Activated B cell treated with CpG ODN at 0.5 μM for 24 hours (primary cell): ENCODE measurements around the gene SPOCK3. TPM values are rescaled to one million over a fixed set of nuclear protein-coding genes. Genes with fewer than 3 reads are reported as not detected.

Source experiments
- ATAC-seq: fragments of 200-7000 bp; cut with Tn5 transposase; one replicate; pipeline ENCODE4 v1.10.0; 2021; ENCODE audit warnings: low read depth, mild to moderate bottlenecking, moderate library complexity
- CTCF ChIA-PET: fragments of 350-600 bp; sonication (Branson Sonifier 250); formaldehyde crosslinking; loops from one replicate; lab custom pipeline; 2021; ENCODE audit warnings: antibody characterized with exemption; lab: Charles Lee
- POLR2A ChIA-PET: fragments of 350-600 bp; sonication (Branson Sonifier 250); formaldehyde crosslinking; loops from one replicate; lab custom pipeline; 2021; ENCODE audit warnings: antibody characterized with exemption; lab: Charles Lee
- DNase-seq: peaks from one replicate; pipeline ENCODE4 v3.0.0; 2022
- H3K27ac Mint-ChIP-seq: one replicate; pipeline ENCODE4 v1.8.0; 2020; ENCODE audit warnings: mixed read lengths
- H3K27me3 Mint-ChIP-seq: one replicate; pipeline ENCODE4 v1.8.0; 2021; ENCODE audit warnings: mixed read lengths
- H3K36me3 Mint-ChIP-seq: one replicate; pipeline ENCODE4 v1.8.0; 2021; ENCODE audit warnings: low read depth, mixed read lengths
- H3K4me1 Mint-ChIP-seq: one replicate; pipeline ENCODE4 v1.8.0; 2021; ENCODE audit warnings: mixed read lengths
- H3K4me3 Mint-ChIP-seq: one replicate; pipeline ENCODE4 v1.8.0; 2020; ENCODE audit warnings: mild to moderate bottlenecking, mixed read lengths
- H3K9me3 Mint-ChIP-seq: one replicate; pipeline ENCODE4 v1.8.0; 2020; ENCODE audit warnings: mixed read lengths
- intact Hi-C: fragments of 100-400 bp; cut with micrococcal nuclease; formaldehyde crosslinking; loops from one replicate; pipeline ENCODE4 v1.15.1; 2024
- total RNA-seq: library from RNA; stranded (reverse); gene quantifications from 2 replicates; pipeline ENCODE4 v1.2.3, GENCODE V29; 2022
- TF ChIP-seq, protein P1 (sequence below): fragments of 200-600 bp; IDR thresholded peaks from one replicate; pipeline ENCODE4 v1.8.0; 2022; ENCODE audit warnings: antibody characterized with exemption, mild to moderate bottlenecking

Gene SPOCK3
- total RNA-seq, 1 donor from 2014 or later = not detected

DNA sequence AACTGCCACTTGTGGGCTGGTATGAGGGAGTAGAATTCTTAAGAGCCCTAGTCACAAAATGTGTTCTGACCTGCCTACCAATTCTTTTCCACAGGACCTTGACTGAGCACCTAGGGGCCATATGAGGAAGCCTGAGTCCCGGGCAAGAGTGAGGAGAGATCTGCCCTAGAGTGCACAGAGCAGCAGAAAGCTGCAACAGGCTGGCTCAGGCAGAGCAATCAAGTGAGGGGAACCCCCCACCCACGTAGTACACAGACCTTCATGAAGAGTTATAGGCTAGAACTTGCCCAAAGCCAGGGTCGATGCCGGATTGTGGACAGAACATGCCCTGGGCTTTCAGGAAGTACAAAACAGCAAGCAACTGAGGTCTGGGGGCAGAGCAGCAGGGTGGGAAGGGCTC lies 117.0 kb downstream of the SPOCK3 start:
- CTCF ChIA-PET = no interaction called here
- ATAC-seq (no peak), DNase-seq (no peak)
- Mint-ChIP-seq H3K27me3 (no peaks in the 10 kb centered on the region), H3K36me3 (no peaks in the 10 kb centered on the region), H3K4me3 (no peak overlapping the region), H3K9me3 (no peaks in the 10 kb centered on the region), H3K4me1 (no peaks in the 10 kb centered on the region), H3K27ac (no peak overlapping the region)
- TF ChIP-seq, protein P1, sequence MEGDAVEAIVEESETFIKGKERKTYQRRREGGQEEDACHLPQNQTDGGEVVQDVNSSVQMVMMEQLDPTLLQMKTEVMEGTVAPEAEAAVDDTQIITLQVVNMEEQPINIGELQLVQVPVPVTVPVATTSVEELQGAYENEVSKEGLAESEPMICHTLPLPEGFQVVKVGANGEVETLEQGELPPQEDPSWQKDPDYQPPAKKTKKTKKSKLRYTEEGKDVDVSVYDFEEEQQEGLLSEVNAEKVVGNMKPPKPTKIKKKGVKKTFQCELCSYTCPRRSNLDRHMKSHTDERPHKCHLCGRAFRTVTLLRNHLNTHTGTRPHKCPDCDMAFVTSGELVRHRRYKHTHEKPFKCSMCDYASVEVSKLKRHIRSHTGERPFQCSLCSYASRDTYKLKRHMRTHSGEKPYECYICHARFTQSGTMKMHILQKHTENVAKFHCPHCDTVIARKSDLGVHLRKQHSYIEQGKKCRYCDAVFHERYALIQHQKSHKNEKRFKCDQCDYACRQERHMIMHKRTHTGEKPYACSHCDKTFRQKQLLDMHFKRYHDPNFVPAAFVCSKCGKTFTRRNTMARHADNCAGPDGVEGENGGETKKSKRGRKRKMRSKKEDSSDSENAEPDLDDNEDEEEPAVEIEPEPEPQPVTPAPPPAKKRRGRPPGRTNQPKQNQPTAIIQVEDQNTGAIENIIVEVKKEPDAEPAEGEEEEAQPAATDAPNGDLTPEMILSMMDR = no peak
- POLR2A ChIA-PET = no interaction called here
- intact Hi-C loops = no loop called here

DNA sequence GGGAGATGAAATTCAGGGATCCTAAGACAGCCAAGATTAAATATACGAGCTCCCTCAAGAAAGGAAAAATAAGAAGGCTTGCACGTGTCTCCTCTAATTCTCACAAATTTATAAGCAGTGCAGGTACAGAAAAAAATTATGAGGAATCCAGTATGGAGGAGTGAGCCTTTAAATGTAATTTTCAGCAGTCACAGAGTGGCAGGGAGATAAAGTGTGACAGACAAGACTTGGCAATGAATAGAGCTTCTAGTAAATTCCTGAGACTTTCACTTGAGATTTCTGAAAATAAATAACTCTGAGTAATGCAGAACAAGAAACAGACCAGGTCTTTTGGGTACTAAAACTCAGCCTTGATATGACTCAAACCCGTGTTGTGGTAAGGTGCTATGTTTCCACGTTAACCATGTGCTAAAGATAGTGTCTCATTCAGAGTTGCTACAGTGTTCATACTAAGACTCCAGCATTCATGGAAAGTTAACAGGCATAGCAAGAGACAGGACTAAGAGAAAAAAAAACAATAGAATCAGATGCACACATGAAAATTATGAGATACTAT lies 119.8 kb downstream of the SPOCK3 start:
- H3K4me1 Mint-ChIP-seq = no peaks in the 10 kb centered on the region

DNA sequence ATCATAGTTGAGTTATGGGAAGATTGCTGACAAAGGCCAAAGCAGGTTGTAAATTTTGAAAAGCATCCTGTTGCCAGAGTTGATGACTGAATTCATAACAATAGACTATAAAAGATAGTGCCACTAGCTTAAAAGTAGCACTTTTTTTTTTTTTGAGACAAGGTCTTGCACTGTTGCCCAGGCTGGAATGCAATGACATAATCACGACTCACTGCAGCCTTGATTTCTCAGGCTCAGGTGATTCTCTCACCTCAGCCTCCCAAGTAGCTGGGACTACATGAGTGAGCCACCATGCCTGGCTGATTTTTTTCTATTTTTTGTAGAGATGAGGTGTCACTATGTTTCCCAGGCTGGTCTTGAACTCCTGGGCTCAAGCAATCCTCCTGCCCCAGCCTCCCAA lies 122.7 kb downstream of the SPOCK3 start:
- intact Hi-C loops = no loop called here
- DNase-seq (no peak), ATAC-seq (no peak)
- Mint-ChIP-seq H3K4me1 (no peaks in the 10 kb centered on the region), H3K27me3 (no peaks in the 10 kb centered on the region), H3K9me3 (no peaks in the 10 kb centered on the region), H3K4me3 (no peak overlapping the region), H3K36me3 (no peaks in the 10 kb centered on the region), H3K27ac (no peak overlapping the region)
- CTCF ChIA-PET = interaction anchor here (0.6 kb wide), 1 partner anchor 276 kb away, joined by 3 read pairs; no protein-coding TSS in a partner anchor
- POLR2A ChIA-PET = no interaction called here
- TF ChIP-seq, protein P1 = no peak

More for the DNA sequence above, 119.8 kb downstream of the SPOCK3 start:
- POLR2A ChIA-PET = no interaction called here
- Mint-ChIP-seq H3K27me3 (no peaks in the 10 kb centered on the region), H3K4me3 (no peak overlapping the region), H3K9me3 (no peaks in the 10 kb centered on the region), H3K36me3 (no peaks in the 10 kb centered on the region), H3K27ac (no peak overlapping the region)
- TF ChIP-seq, protein P1 = no peak
- DNase-seq (no peak), ATAC-seq (no peak)
- CTCF ChIA-PET = no interaction called here
- intact Hi-C loops = no loop called here

DNA sequence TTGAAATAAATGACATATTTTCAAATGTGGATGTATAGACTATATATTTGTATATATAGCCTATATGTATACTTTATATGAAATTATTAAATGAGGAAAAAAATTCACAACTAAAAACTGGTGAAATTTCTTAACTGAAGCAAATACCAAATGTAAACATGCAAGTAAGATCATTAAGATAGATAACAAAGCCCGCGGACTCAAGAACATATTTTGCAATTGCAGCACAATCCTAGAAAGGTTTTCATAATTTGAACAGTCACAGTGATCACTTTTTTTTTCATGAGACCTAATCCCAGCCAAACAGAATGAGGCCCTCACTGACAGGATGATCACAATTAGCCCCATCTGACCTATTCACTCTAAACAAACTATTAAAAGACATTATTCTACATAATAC lies 123.2 kb downstream of the SPOCK3 start:
- TF ChIP-seq, protein P1 = no peak
- Mint-ChIP-seq H3K9me3 (no peaks in the 10 kb centered on the region), H3K4me3 (no peak overlapping the region), H3K27ac (no peak overlapping the region), H3K4me1 (no peaks in the 10 kb centered on the region), H3K36me3 (no peaks in the 10 kb centered on the region), H3K27me3 (no peaks in the 10 kb centered on the region)
- ATAC-seq (no peak), DNase-seq (no peak)
- ChIA-PET CTCF (interaction anchor here (0.6 kb wide), 1 partner anchor 277 kb away, joined by 3 read pairs; no protein-coding TSS in a partner anchor), POLR2A (no interaction called here)
- intact Hi-C loops = no loop called here

DNA sequence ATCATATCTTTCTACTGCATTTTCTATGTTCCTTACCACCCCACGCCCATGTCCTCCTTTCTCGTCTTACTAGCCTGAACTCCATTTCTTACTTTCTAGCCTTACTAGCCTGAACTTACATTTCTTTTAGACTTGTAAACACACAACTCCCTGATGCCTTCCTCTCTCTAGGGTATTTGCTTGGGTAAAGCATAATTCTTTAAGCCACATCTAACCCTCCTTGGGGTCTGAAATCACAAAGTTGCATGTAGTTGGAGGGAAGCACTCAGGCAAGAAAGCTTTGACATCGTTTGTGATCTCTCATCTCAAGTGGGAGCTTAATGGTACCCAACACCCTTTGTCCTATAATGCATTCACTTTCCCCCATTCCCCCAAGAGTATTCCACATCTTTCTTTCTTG lies 124.4 kb downstream of the SPOCK3 start:
- ATAC-seq (no peak), DNase-seq (no peak)
- H3K27me3 Mint-ChIP-seq = no peaks in the 10 kb centered on the region
- H3K27ac Mint-ChIP-seq = no peak overlapping the region
- H3K4me3 Mint-ChIP-seq = no peak overlapping the region
- no peaks in the 10 kb centered on the region for H3K4me1 Mint-ChIP-seq
- TF ChIP-seq, protein P1 = no peak
- H3K36me3 Mint-ChIP-seq = no peaks in the 10 kb centered on the region
- H3K9me3 Mint-ChIP-seq = no peaks in the 10 kb centered on the region
- POLR2A ChIA-PET = no interaction called here
- intact Hi-C loops = no loop called here
- CTCF ChIA-PET = no interaction called here
